ENCODE measurements around the gene HS3ST1.

HS3ST1 gene

GRCh38 chr4:11436084-11436483, 7.4 kb upstream of the HS3ST1 start:
- no peak overlapping the region for H3K27ac ChIP-seq (ENCODE audit: insufficient read depth, low read depth, low read length, poor library complexity, severe bottlenecking)
- no peak overlapping the region for H3K4me3 ChIP-seq (ENCODE audit: insufficient read depth, low read depth, low read length)
- peaks cover 4% of the 10 kb centered on the region for H3K27me3 ChIP-seq (ENCODE audit: control insufficient read depth, insufficient read depth, low read length, poor library complexity, severe bottlenecking)
- H3K4me1 ChIP-seq (ENCODE audit: control insufficient read depth, insufficient read depth, low read length), result no peaks in the 10 kb centered on the region
- 90% methylated on average over 2 of the region's 2 CpGs; no CpG with 5 or more reads in 1 of the 2 experiments for WGBS, 2 experiments
- H3K36me3 ChIP-seq (ENCODE audit: control insufficient read depth, insufficient read depth, low read length), result no peaks in the 10 kb centered on the region
- H3K9me3 ChIP-seq (ENCODE audit: control insufficient read depth, low read length), result no peaks in the 10 kb centered on the region

GRCh38 chr4:11435557-11435956, 6.9 kb upstream of the HS3ST1 start:
- WGBS, 2 experiments, result 94 to 95% methylated on average over 1 of the region's 1 CpG

GRCh38 chr4:11431111-11431510, 2.4 kb upstream of the HS3ST1 start:
- no peaks in the 10 kb centered on the region for H3K9me3 ChIP-seq (ENCODE audit: control insufficient read depth, low read length)

More at GRCh38 chr4:11435557-11435956, 6.9 kb upstream of the HS3ST1 start:
- Histone ChIP-seq H3K4me3 (ENCODE audit: insufficient read depth, low read depth, low read length) (no peak overlapping the region), H3K36me3 (ENCODE audit: control insufficient read depth, insufficient read depth, low read length) (no peaks in the 10 kb centered on the region), H3K4me1 (ENCODE audit: control insufficient read depth, insufficient read depth, low read length) (no peaks in the 10 kb centered on the region), H3K9me3 (ENCODE audit: control insufficient read depth, low read length) (no peaks in the 10 kb centered on the region), H3K27ac (ENCODE audit: insufficient read depth, low read depth, low read length, poor library complexity, severe bottlenecking) (no peak overlapping the region), H3K27me3 (ENCODE audit: control insufficient read depth, insufficient read depth, low read length, poor library complexity, severe bottlenecking) (peaks cover 9% of the 10 kb centered on the region)

GRCh38 chr4:11430536-11430935, 1.8 kb upstream of the HS3ST1 start:
- Histone ChIP-seq H3K27ac (ENCODE audit: insufficient read depth, low read depth, low read length, poor library complexity, severe bottlenecking) (no peak overlapping the region), H3K36me3 (ENCODE audit: control insufficient read depth, insufficient read depth, low read length) (no peaks in the 10 kb centered on the region)

More at GRCh38 chr4:11431111-11431510, 2.4 kb upstream of the HS3ST1 start:
- peaks cover 53% of the 10 kb centered on the region for H3K27me3 ChIP-seq (ENCODE audit: control insufficient read depth, insufficient read depth, low read length, poor library complexity, severe bottlenecking)
- 88 to 93% methylated on average over 2 to 4 of the region's 4 CpGs for WGBS, 2 experiments
- no peak overlapping the region for H3K27ac ChIP-seq (ENCODE audit: insufficient read depth, low read depth, low read length, poor library complexity, severe bottlenecking)
- peaks cover 18% of the 10 kb centered on the region for H3K4me1 ChIP-seq (ENCODE audit: control insufficient read depth, insufficient read depth, low read length)
- no peak overlapping the region for H3K4me3 ChIP-seq (ENCODE audit: insufficient read depth, low read depth, low read length)
- H3K36me3 ChIP-seq (ENCODE audit: control insufficient read depth, insufficient read depth, low read length), result no peaks in the 10 kb centered on the region

GRCh38 chr4:11429699-11430045, 978 bp upstream of the HS3ST1 start:
- 34 to 38% methylated on average over 6 to 8 of the region's 8 CpGs for WGBS, 2 experiments
- Histone ChIP-seq H3K27ac (ENCODE audit: insufficient read depth, low read depth, low read length, poor library complexity, severe bottlenecking) (no peak overlapping the region), H3K9me3 (ENCODE audit: control insufficient read depth, low read length) (no peaks in the 10 kb centered on the region), H3K4me3 (ENCODE audit: insufficient read depth, low read depth, low read length) (peak overlapping the region; percentile 35), H3K27me3 (ENCODE audit: control insufficient read depth, insufficient read depth, low read length, poor library complexity, severe bottlenecking) (peaks cover 60% of the 10 kb centered on the region), H3K4me1 (ENCODE audit: control insufficient read depth, insufficient read depth, low read length) (peaks cover 18% of the 10 kb centered on the region), H3K36me3 (ENCODE audit: control insufficient read depth, insufficient read depth, low read length) (no peaks in the 10 kb centered on the region)

More at GRCh38 chr4:11430536-11430935, 1.8 kb upstream of the HS3ST1 start:
- no peak overlapping the region for H3K4me3 ChIP-seq (ENCODE audit: insufficient read depth, low read depth, low read length)
- 94 to 95% methylated on average over 1 to 2 of the region's 2 CpGs for WGBS, 2 experiments
- H3K27me3 ChIP-seq (ENCODE audit: control insufficient read depth, insufficient read depth, low read length, poor library complexity, severe bottlenecking), result peaks cover 59% of the 10 kb centered on the region
- peaks cover 18% of the 10 kb centered on the region for H3K4me1 ChIP-seq (ENCODE audit: control insufficient read depth, insufficient read depth, low read length)
- no peaks in the 10 kb centered on the region for H3K9me3 ChIP-seq (ENCODE audit: control insufficient read depth, low read length)

- Histone ChIP-seq H3K27ac (ENCODE audit: insufficient read depth, low read depth, low read length, poor library complexity, severe bottlenecking) (no peak overlapping the region), H3K27me3 (ENCODE audit: control insufficient read depth, insufficient read depth, low read length, poor library complexity, severe bottlenecking) (peaks cover 60% of the 10 kb centered on the region), H3K4me3 (ENCODE audit: insufficient read depth, low read depth, low read length) (peak overlapping the region; percentile 35), H3K36me3 (ENCODE audit: control insufficient read depth, insufficient read depth, low read length) (no peaks in the 10 kb centered on the region), H3K4me1 (ENCODE audit: control insufficient read depth, insufficient read depth, low read length) (peaks cover 18% of the 10 kb centered on the region), H3K9me3 (ENCODE audit: control insufficient read depth, low read length) (no peaks in the 10 kb centered on the region)
- 1 to 2% methylated on average over 63 to 64 of the region's 64 CpGs for WGBS, 2 experiments
These were observed 405 bp upstream of the HS3ST1 start for GRCh38 chr4:11428899-11429698.

- Histone ChIP-seq H3K27ac (ENCODE audit: insufficient read depth, low read depth, low read length, poor library complexity, severe bottlenecking) (no peak overlapping the region), H3K9me3 (ENCODE audit: control insufficient read depth, low read length) (no peaks in the 10 kb centered on the region), H3K27me3 (ENCODE audit: control insufficient read depth, insufficient read depth, low read length, poor library complexity, severe bottlenecking) (peaks cover 60% of the 10 kb centered on the region), H3K4me3 (ENCODE audit: insufficient read depth, low read depth, low read length) (peak overlapping the region; percentile 10), H3K4me1 (ENCODE audit: control insufficient read depth, insufficient read depth, low read length) (peaks cover 18% of the 10 kb centered on the region), H3K36me3 (ENCODE audit: control insufficient read depth, insufficient read depth, low read length) (no peaks in the 10 kb centered on the region)
- 1% methylated on average over 39 to 45 of the region's 45 CpGs for WGBS, 2 experiments
These were observed 1.3 kb downstream of the HS3ST1 start for GRCh38 chr4:11427121-11427996.

GRCh38 chr4:11426731-11427120, 2.0 kb downstream of the HS3ST1 start:
- Histone ChIP-seq H3K27me3 (ENCODE audit: control insufficient read depth, insufficient read depth, low read length, poor library complexity, severe bottlenecking) (peaks cover 60% of the 10 kb centered on the region), H3K4me3 (ENCODE audit: insufficient read depth, low read depth, low read length) (peak overlapping the region; percentile 10)
- 6 to 10% methylated on average over 10 of the region's 10 CpGs for WGBS, 2 experiments

GRCh38 chr4:11426003-11426402, 2.7 kb downstream of the HS3ST1 start:
- H3K36me3 ChIP-seq (ENCODE audit: control insufficient read depth, insufficient read depth, low read length), result no peaks in the 10 kb centered on the region
- H3K9me3 ChIP-seq (ENCODE audit: control insufficient read depth, low read length), result no peaks in the 10 kb centered on the region
- peaks cover 18% of the 10 kb centered on the region for H3K4me1 ChIP-seq (ENCODE audit: control insufficient read depth, insufficient read depth, low read length)
- no peak overlapping the region for H3K4me3 ChIP-seq (ENCODE audit: insufficient read depth, low read depth, low read length)
- H3K27me3 ChIP-seq (ENCODE audit: control insufficient read depth, insufficient read depth, low read length, poor library complexity, severe bottlenecking), result peaks cover 56% of the 10 kb centered on the region
- H3K27ac ChIP-seq (ENCODE audit: insufficient read depth, low read depth, low read length, poor library complexity, severe bottlenecking), result no peak overlapping the region
- WGBS, 2 experiments, result 90 to 97% methylated on average over 3 of the region's 3 CpGs

More at GRCh38 chr4:11426731-11427120, 2.0 kb downstream of the HS3ST1 start:
- Histone ChIP-seq H3K36me3 (ENCODE audit: control insufficient read depth, insufficient read depth, low read length) (no peaks in the 10 kb centered on the region), H3K27ac (ENCODE audit: insufficient read depth, low read depth, low read length, poor library complexity, severe bottlenecking) (no peak overlapping the region), H3K9me3 (ENCODE audit: control insufficient read depth, low read length) (no peaks in the 10 kb centered on the region), H3K4me1 (ENCODE audit: control insufficient read depth, insufficient read depth, low read length) (peaks cover 18% of the 10 kb centered on the region)

GRCh38 chr4:11424856-11425255, 3.8 kb downstream of the HS3ST1 start:
- 91 to 93% methylated on average over 5 of the region's 5 CpGs for WGBS, 2 experiments

More at GRCh38 chr4:11424856-11425255, 3.8 kb downstream of the HS3ST1 start:
- no peaks in the 10 kb centered on the region for H3K9me3 ChIP-seq (ENCODE audit: control insufficient read depth, low read length)
- H3K27me3 ChIP-seq (ENCODE audit: control insufficient read depth, insufficient read depth, low read length, poor library complexity, severe bottlenecking), result peaks cover 44% of the 10 kb centered on the region
- H3K4me3 ChIP-seq (ENCODE audit: insufficient read depth, low read depth, low read length), result no peak overlapping the region
- no peaks in the 10 kb centered on the region for H3K36me3 ChIP-seq (ENCODE audit: control insufficient read depth, insufficient read depth, low read length)
- H3K4me1 ChIP-seq (ENCODE audit: control insufficient read depth, insufficient read depth, low read length), result peaks cover 18% of the 10 kb centered on the region
- H3K27ac ChIP-seq (ENCODE audit: insufficient read depth, low read depth, low read length, poor library complexity, severe bottlenecking), result no peak overlapping the region

All from ectodermal cell (in vitro differentiated cells).